HAP-1 (cell line): Measurements from ENCODE around the gene SLC6A8.
A peak's percentile ranks its signal among the peaks of the same experiment; 100 is the strongest.

Experiments
- DNase-seq, 2 experiments: peaks; one replicate each; pipeline ENCODE4 v3.0.0-alpha.2; 2016 to 2020; ENCODE audit warnings: low spot score in 2 of 2
- H3K27me3 ChIP-seq: fragments of 250-450 bp; sonication (Bioruptor Pico); 2 replicates; pipeline ENCODE4 v1.5.1; 2020; ENCODE audit warnings: low read depth, mild to moderate bottlenecking, moderate library complexity
- H3K36me3 ChIP-seq: fragments of 250-450 bp; sonication (Bioruptor Pico); replicated peaks from 2 replicates; pipeline ENCODE4 v1.5.1; 2020; ENCODE audit warnings: mild to moderate bottlenecking
- H3K4me1 ChIP-seq: fragments of 250-450 bp; sonication (Bioruptor Pico); 2 replicates; pipeline ENCODE4 v1.5.1; 2020; ENCODE audit warnings: mild to moderate bottlenecking
- H3K4me3 ChIP-seq: fragments of 250-450 bp; sonication (Bioruptor Pico); 2 replicates; pipeline ENCODE4 v1.5.1; 2020; ENCODE audit warnings: mild to moderate bottlenecking, moderate library complexity
- H3K9me3 ChIP-seq: fragments of 250-450 bp; sonication (Bioruptor Pico); 2 replicates; pipeline ENCODE4 v1.5.1; 2020; ENCODE audit warnings: mild to moderate bottlenecking, moderate library complexity
- in situ Hi-C: fragments of 300-500 bp; cut with MboI; formaldehyde crosslinking; loops from 3 replicates; pipeline ENCODE4 v1.14.3; 2020; ENCODE audit warnings: low sequenced_read_pairs, inconsistent platforms, mixed read lengths

The SLC6A8 gene

GRCh38 chrX:153687121-153688039 lies at the start of gene SLC6A8:
SLC6A8 (plus strand) TSS chrX:153687926; CDS start chrX:153688575, 649 bp downstream.
- H3K36me3 ChIP-seq: peaks cover 27% of the 10 kb centered on the region
- peaks cover 46% of the 10 kb centered on the region for H3K4me1 ChIP-seq
- in situ Hi-C loops: no loop called here
- H3K27me3 ChIP-seq: no peaks in the 10 kb centered on the region
- H3K4me3 ChIP-seq: peak within 1 kb of the TSS; percentile 50
- peaks cover 9% of the 10 kb centered on the region for H3K9me3 ChIP-seq
- DNase-seq: peak; percentile 81 to 93

GRCh38 chrX:153638041-153638371 lies 49.7 kb upstream of the SLC6A8 start:
- in situ Hi-C loops: no loop called here
- Histone ChIP-seq H3K4me3 (no peak overlapping the region), H3K27me3 (no peaks in the 10 kb centered on the region), H3K36me3 (no peaks in the 10 kb centered on the region), H3K4me1 (peaks cover 5% of the 10 kb centered on the region), H3K9me3 (no peaks in the 10 kb centered on the region)
- DNase-seq: no peak

DNA sequence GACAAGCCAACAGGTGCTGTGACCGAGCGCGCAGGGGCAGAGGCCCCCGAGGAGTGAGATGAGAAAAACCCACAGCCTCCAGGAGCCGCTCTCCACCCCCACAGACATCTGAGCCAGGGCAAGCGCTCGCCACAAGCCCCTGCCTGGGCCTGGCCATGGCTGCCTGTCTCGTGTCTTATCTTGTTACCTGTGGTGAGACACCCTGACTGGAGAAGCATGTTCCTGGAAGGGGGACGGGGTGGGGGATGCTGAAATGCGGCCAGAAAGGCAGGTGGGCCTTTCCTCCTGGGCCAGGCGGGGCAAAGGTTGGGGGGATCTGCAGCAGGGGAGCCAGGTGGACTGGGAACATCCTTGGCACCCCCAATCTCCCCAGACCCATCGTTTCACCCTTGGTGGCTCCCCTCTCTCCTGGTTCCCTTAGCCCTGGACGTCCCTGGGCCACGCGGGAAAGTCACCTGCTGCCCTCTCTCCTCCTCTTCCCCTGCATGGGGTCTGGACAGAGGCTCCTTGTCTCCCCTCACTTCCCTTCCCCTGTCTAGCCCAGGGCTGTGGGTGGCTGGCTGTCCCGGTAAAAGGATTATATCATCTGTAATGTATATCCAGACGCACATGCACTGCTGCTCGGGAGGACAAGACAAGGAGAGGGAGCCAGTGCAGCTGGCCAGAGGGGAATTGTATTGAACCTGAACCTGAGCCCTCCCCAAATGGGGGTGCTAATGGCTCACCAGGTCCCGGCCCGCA lies 49.1 kb upstream of the SLC6A8 start:
- Histone ChIP-seq H3K4me1 (peaks cover 10% of the 10 kb centered on the region), H3K9me3 (no peaks in the 10 kb centered on the region), H3K27me3 (no peaks in the 10 kb centered on the region), H3K36me3 (no peaks in the 10 kb centered on the region), H3K4me3 (no peak overlapping the region)
- DNase-seq: no peak
- in situ Hi-C loops: no loop called here

GRCh38 chrX:153639177-153640044 lies 48.3 kb upstream of the SLC6A8 start:
- DNase-seq: no peak
- Histone ChIP-seq H3K4me1 (peaks cover 14% of the 10 kb centered on the region), H3K36me3 (no peaks in the 10 kb centered on the region), H3K27me3 (no peaks in the 10 kb centered on the region), H3K9me3 (no peaks in the 10 kb centered on the region), H3K4me3 (no peak overlapping the region)
- in situ Hi-C loops: no loop called here

DNA sequence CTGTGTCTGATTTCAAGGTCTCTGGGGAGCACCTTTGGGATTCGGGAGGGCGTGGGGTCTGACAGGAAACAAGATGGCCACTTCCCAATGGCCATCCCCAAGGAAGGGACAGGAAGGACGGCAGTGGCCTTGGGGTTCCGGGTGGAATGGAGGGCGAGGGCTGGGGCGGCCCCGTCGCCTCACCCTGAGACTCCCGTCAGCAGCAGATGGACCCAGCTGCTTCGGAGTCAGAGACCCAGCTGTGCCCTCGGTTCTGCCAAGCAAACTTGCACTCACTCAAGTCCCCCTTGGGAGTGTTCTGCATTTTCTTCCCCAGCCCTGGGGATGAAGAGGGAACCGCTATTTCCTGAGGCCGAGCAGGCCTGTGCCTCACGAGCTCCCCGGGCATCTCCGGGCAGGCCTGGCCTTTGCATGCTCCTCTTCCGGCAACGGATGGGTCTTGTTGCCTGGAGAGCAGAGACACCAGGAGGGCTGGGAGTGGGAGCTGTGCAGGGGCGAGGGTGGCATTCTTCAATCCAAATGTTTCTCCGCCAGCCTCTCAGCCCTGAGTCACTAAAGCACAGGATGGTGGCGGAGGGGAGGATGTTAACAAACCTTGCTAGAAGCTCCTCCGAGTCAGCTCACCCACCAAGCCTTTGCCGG lies 47.6 kb upstream of the SLC6A8 start:
- Histone ChIP-seq H3K4me1 (peaks cover 18% of the 10 kb centered on the region), H3K9me3 (no peaks in the 10 kb centered on the region), H3K36me3 (no peaks in the 10 kb centered on the region), H3K4me3 (no peak overlapping the region), H3K27me3 (no peaks in the 10 kb centered on the region)
- DNase-seq: no peak
- in situ Hi-C loops: no loop called here

GRCh38 chrX:153640736-153641575 lies 46.8 kb upstream of the SLC6A8 start:
- in situ Hi-C loops: no loop called here
- peaks cover 18% of the 10 kb centered on the region for H3K4me1 ChIP-seq
- H3K9me3 ChIP-seq: no peaks in the 10 kb centered on the region
- H3K36me3 ChIP-seq: no peaks in the 10 kb centered on the region
- H3K4me3 ChIP-seq: no peak overlapping the region
- no peaks in the 10 kb centered on the region for H3K27me3 ChIP-seq
- DNase-seq: no peak

DNA sequence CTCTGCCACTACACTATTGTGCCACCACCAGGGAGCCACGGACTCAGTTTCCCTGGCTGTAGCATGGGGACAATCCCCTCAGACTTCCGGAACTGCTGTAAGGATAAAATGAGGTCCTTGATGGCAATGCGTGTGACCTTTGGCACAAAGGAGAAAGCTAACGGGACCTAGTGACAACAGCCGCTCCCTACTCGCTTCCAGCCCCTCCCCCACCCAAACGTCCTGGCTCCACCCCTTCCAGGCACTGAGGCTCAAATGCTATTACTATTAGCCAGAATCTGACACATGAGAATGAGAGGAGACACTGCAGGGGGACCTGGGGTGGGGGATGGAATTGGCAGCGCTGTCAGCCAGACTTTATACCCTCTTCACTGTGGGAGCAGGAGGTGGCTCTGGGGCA lies 46.1 kb upstream of the SLC6A8 start:
- in situ Hi-C loops: no loop called here
- H3K9me3 ChIP-seq: no peaks in the 10 kb centered on the region
- no peaks in the 10 kb centered on the region for H3K27me3 ChIP-seq
- peak overlapping the region; percentile 40 for H3K4me3 ChIP-seq
- peaks cover 20% of the 10 kb centered on the region for H3K4me1 ChIP-seq
- DNase-seq: peak; percentile 55 to 76
- H3K36me3 ChIP-seq: no peaks in the 10 kb centered on the region

DNA sequence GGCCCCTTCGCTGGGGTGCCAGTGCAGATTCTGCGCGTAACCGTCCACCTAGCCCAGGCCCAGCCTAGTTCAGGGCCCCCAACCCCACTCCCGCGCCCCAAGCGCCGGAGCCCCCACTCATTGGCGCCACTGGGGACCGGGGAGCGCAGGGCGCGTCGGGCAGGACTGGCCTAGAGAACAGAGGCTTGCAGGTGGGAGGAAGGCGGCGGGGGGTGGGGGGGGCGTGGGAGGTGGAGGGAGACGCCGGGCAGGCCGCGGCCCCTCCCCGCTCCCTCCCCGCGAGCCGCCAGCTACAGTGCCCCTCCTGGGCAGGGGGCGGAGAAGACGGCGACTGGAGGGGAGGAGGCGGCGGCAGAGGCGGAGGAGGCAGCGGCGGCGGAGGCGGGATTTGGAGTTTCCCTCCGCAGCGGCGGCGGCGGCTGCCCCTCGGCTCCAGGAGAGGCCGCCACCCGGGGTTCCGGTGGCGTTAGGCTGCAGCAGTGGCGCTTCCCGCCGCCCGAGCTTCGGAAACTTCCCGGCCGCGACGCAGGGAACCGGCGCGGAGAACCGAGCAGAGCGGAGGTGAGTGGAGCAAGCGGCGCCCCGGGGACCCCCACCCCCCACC lies 45.6 kb upstream of the SLC6A8 start:
- no peaks in the 10 kb centered on the region for H3K27me3 ChIP-seq
- no peaks in the 10 kb centered on the region for H3K9me3 ChIP-seq
- peak overlapping the region; percentile 40 for H3K4me3 ChIP-seq

DNA sequence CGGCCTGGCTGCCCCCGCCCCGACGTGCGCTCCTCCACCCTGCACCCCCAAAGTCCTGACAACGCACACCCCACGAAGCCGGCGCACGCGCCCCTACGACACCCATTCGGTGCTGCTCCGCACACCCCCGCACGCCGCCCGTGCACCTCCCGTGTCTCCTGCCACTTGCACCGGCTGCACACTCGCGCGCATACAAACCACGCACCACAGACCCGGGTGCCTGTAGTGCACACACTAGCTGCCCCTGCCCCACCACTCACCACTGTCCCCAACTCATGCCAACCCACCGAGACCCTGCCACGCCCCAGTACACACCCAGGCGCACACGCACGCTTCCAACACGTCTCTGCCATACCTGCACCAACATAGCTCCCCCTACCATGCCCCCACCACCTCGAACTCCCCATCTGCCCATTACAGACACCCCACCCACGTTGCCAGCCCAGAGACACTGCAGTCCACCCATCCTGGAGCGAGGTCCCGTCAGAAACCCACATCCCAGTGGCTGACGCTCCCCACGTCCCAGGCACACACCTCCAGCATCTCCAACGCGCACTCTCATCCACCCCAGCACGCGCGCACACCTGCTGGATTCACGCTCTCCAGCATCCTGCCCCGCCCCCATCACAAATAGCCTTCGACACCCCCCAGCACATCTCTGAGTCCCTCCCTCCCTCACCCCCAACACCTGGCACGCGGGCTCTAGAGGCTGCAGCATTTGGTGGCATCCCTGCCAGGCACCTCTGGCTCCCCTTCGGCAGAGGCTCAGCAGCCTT lies 44.9 kb upstream of the SLC6A8 start:
- in situ Hi-C loops: no loop called here

More for the DNA sequence above, 45.6 kb upstream of the SLC6A8 start:
- peak; percentile 62 to 85 for DNase-seq
- H3K36me3 ChIP-seq: no peaks in the 10 kb centered on the region
- in situ Hi-C loops: no loop called here
- peaks cover 22% of the 10 kb centered on the region for H3K4me1 ChIP-seq

GRCh38 chrX:153643431-153644351 lies 44.0 kb upstream of the SLC6A8 start:
- Histone ChIP-seq H3K4me1 (peaks cover 26% of the 10 kb centered on the region), H3K27me3 (no peaks in the 10 kb centered on the region), H3K36me3 (peaks cover 5% of the 10 kb centered on the region), H3K9me3 (no peaks in the 10 kb centered on the region), H3K4me3 (peak overlapping the region; percentile 40)
- DNase-seq: peak in 1 of 2 experiments; percentile 69
- in situ Hi-C loops: no loop called here

More for the DNA sequence above, 44.9 kb upstream of the SLC6A8 start:
- no peaks in the 10 kb centered on the region for H3K27me3 ChIP-seq
- peak in 1 of 2 experiments; percentile 41 for DNase-seq
- peaks cover 22% of the 10 kb centered on the region for H3K4me1 ChIP-seq
- no peaks in the 10 kb centered on the region for H3K9me3 ChIP-seq
- H3K36me3 ChIP-seq: no peaks in the 10 kb centered on the region
- H3K4me3 ChIP-seq: peak overlapping the region; percentile 40
